GM20000 (cell line): Measurements from ENCODE around the gene PSMD1.

Experiments used
- DNase-seq: peaks from one replicate; pipeline ENCODE4 v3.0.0; 2012; ENCODE audit warnings: low spot score
- CTCF ChIP-seq: IDR thresholded peaks from 2 replicates; pipeline ENCODE4 v1.5.1; 2012; ENCODE audit warnings: mild to moderate bottlenecking, control low read depth; ENCODE audit errors: extremely low read depth, missing control alignments

Gene PSMD1

GRCh38 chr2:231144896-231145295 lies 88.2 kb downstream of the PSMD1 start:
- no peak for TF ChIP-seq CTCF
- DNase-seq = no peak

DNA sequence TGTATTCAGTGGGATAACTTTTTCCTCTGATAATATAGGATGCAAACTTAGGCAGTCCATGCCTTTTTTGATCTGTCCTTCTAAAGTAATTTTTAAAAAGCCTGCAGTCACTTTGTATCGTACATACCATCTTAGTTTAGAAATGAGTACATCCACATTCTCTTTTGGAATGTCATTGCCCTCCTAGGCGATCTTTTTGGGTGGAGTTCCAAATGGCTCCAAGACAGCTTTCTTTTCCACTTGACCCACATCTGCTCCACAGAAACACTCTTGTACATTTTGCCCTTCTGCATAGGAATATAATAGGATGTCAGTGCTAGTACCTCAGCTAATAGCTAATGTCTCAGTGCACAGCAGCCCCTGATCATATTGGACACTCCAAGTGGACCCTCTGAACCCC lies 90.0 kb downstream of the PSMD1 start:
- DNase-seq = no peak
- TF ChIP-seq CTCF = no peak

GRCh38 chr2:231152800-231153557 lies 96.3 kb downstream of the PSMD1 start:
- DNase-seq = no peak
- TF ChIP-seq CTCF = no peak

GRCh38 chr2:231159306-231159705 lies 102.6 kb downstream of the PSMD1 start:
- no peak for DNase-seq
- TF ChIP-seq CTCF = no peak

DNA sequence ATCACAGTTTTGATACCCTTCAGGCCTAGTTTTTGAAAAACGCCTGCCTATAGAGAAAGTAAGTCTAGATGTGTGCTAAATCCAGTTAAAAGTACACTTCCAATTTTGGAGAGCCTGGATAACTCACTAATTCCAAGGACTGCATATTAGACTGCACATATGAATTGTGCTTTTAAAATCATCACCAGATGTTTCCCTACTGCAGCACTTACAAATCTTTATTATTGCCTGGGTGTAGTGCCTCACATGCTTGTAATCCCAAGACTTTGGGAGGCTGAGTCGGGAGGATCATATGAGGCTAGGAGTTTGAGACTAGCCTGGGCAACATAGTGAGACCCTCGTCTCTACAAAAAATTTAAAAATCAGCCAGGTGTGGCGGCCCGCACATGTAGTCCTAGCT lies 104.0 kb downstream of the PSMD1 start:
- TF ChIP-seq CTCF = no peak
- no peak for DNase-seq

DNA sequence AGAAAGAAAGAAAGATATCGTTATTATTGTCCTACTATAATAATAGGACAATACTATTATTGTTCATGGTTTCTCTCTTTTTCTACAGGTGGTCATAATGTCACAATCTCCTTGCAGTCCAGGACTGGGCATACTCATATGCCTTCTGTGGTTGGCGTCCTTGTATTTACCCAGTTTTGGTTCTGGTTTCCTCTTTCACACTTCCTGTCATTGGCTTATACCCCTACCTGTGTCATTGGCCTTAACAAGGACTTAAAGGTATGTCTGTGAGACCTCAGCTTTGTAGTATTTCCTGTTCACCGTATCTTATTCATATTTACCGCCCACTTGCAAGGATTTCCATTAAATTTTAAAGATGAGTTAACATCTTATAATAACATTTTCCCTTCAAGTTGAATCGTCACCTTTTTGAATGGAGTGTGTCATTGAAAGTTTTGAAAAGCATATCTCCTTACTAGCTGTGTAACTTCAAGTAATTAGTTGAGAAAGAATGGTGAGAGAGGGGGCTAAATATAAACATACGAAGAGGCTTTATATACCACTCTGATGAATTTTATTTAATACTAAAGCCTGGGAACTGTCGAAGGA lies 104.7 kb downstream of the PSMD1 start:
- DNase-seq = no peak
- TF ChIP-seq CTCF = no peak

GRCh38 chr2:231161877-231162329 lies 105.2 kb downstream of the PSMD1 start:
- no peak for DNase-seq
- no peak for TF ChIP-seq CTCF
